ENCODE data around the gene HOXA6.

DNA sequence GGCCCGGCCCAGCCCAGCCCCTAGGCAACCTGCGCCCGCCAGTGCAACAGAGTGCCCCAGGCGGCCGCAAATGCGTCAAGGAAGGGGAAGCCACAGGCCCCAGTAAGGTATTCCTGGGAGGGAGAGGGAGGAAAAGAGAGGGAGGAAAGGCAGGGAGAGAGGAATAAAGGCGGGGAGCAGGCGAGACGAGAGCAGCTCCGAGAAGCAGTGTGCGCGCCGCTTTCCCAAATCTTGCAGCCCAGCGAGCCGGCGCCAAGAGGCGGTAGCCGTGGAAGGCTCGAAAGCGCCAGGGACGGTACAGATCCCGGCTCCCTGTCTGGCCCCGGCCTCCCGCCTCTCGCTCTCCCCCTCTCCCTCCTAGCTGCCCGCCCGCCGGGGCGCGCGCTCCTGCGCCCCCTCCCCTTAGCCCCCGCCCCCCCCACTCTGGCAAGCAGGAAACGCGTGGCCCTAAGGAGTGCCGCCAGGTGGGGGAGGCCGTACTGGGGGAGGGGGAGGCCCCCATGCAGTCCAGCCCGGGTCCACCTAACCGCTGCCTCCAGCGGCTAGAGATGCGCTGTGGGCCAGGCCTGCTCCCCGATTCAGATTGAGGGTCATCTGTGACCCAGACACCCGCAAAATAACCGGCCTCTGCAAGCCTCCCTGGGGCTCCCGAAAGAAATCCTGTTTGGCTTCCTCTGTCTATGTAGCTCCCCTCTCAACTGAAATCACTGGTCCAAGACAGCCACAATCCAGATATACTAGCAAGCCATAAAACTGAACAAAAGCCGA is 22.3 kb upstream of the HOXA6 start:
- TF ChIP-seq RORB (CRISPR knock-in tag; IDR thresholded peaks at IDR 0.05) (no peak), TP53 (CRISPR knock-in tag; IDR thresholded peaks at IDR 0.05) (no peak), JUN (CRISPR knock-in tag; IDR thresholded peaks at IDR 0.05) (no peak), NR2C2 (CRISPR knock-in tag; IDR thresholded peaks at IDR 0.05) (no peak), CBFB (CRISPR knock-in tag; IDR thresholded peaks at IDR 0.05; ENCODE audit: low read depth) (no peak)
- TF ChIP-seq, protein P1, sequence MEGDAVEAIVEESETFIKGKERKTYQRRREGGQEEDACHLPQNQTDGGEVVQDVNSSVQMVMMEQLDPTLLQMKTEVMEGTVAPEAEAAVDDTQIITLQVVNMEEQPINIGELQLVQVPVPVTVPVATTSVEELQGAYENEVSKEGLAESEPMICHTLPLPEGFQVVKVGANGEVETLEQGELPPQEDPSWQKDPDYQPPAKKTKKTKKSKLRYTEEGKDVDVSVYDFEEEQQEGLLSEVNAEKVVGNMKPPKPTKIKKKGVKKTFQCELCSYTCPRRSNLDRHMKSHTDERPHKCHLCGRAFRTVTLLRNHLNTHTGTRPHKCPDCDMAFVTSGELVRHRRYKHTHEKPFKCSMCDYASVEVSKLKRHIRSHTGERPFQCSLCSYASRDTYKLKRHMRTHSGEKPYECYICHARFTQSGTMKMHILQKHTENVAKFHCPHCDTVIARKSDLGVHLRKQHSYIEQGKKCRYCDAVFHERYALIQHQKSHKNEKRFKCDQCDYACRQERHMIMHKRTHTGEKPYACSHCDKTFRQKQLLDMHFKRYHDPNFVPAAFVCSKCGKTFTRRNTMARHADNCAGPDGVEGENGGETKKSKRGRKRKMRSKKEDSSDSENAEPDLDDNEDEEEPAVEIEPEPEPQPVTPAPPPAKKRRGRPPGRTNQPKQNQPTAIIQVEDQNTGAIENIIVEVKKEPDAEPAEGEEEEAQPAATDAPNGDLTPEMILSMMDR (IDR thresholded peaks at IDR 0.05), result no peak
- TF ChIP-seq, protein P2, sequence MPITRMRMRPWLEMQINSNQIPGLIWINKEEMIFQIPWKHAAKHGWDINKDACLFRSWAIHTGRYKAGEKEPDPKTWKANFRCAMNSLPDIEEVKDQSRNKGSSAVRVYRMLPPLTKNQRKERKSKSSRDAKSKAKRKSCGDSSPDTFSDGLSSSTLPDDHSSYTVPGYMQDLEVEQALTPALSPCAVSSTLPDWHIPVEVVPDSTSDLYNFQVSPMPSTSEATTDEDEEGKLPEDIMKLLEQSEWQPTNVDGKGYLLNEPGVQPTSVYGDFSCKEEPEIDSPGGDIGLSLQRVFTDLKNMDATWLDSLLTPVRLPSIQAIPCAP (CRISPR knock-in tag; IDR thresholded peaks at IDR 0.05), result no peak
- TF ChIP-seq, protein P3, sequence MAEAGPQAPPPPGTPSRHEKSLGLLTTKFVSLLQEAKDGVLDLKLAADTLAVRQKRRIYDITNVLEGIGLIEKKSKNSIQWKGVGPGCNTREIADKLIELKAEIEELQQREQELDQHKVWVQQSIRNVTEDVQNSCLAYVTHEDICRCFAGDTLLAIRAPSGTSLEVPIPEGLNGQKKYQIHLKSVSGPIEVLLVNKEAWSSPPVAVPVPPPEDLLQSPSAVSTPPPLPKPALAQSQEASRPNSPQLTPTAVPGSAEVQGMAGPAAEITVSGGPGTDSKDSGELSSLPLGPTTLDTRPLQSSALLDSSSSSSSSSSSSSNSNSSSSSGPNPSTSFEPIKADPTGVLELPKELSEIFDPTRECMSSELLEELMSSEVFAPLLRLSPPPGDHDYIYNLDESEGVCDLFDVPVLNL (CRISPR knock-in tag; IDR thresholded peaks at IDR 0.05; ENCODE audit: borderline replicate concordance, low read depth), result no peak
- TF ChIP-seq, protein P4, sequence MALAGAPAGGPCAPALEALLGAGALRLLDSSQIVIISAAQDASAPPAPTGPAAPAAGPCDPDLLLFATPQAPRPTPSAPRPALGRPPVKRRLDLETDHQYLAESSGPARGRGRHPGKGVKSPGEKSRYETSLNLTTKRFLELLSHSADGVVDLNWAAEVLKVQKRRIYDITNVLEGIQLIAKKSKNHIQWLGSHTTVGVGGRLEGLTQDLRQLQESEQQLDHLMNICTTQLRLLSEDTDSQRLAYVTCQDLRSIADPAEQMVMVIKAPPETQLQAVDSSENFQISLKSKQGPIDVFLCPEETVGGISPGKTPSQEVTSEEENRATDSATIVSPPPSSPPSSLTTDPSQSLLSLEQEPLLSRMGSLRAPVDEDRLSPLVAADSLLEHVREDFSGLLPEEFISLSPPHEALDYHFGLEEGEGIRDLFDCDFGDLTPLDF (CRISPR knock-in tag; IDR thresholded peaks at IDR 0.05), result no peak
- TF ChIP-seq, protein P5, sequence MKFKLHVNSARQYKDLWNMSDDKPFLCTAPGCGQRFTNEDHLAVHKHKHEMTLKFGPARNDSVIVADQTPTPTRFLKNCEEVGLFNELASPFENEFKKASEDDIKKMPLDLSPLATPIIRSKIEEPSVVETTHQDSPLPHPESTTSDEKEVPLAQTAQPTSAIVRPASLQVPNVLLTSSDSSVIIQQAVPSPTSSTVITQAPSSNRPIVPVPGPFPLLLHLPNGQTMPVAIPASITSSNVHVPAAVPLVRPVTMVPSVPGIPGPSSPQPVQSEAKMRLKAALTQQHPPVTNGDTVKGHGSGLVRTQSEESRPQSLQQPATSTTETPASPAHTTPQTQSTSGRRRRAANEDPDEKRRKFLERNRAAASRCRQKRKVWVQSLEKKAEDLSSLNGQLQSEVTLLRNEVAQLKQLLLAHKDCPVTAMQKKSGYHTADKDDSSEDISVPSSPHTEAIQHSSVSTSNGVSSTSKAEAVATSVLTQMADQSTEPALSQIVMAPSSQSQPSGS (CRISPR knock-in tag; IDR thresholded peaks at IDR 0.05; ENCODE audit: borderline replicate concordance, low read depth), result no peak
- TF ChIP-seq, protein P6, sequence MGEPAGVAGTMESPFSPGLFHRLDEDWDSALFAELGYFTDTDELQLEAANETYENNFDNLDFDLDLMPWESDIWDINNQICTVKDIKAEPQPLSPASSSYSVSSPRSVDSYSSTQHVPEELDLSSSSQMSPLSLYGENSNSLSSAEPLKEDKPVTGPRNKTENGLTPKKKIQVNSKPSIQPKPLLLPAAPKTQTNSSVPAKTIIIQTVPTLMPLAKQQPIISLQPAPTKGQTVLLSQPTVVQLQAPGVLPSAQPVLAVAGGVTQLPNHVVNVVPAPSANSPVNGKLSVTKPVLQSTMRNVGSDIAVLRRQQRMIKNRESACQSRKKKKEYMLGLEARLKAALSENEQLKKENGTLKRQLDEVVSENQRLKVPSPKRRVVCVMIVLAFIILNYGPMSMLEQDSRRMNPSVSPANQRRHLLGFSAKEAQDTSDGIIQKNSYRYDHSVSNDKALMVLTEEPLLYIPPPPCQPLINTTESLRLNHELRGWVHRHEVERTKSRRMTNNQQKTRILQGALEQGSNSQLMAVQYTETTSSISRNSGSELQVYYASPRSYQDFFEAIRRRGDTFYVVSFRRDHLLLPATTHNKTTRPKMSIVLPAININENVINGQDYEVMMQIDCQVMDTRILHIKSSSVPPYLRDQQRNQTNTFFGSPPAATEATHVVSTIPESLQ (CRISPR knock-in tag; IDR thresholded peaks at IDR 0.05), result no peak
- TF ChIP-seq, protein P7, sequence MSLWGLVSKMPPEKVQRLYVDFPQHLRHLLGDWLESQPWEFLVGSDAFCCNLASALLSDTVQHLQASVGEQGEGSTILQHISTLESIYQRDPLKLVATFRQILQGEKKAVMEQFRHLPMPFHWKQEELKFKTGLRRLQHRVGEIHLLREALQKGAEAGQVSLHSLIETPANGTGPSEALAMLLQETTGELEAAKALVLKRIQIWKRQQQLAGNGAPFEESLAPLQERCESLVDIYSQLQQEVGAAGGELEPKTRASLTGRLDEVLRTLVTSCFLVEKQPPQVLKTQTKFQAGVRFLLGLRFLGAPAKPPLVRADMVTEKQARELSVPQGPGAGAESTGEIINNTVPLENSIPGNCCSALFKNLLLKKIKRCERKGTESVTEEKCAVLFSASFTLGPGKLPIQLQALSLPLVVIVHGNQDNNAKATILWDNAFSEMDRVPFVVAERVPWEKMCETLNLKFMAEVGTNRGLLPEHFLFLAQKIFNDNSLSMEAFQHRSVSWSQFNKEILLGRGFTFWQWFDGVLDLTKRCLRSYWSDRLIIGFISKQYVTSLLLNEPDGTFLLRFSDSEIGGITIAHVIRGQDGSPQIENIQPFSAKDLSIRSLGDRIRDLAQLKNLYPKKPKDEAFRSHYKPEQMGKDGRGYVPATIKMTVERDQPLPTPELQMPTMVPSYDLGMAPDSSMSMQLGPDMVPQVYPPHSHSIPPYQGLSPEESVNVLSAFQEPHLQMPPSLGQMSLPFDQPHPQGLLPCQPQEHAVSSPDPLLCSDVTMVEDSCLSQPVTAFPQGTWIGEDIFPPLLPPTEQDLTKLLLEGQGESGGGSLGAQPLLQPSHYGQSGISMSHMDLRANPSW (CRISPR knock-in tag; conservative IDR thresholded peaks at IDR 0.05; ENCODE audit: low read depth), result no peak
